ENCODE results near the gene HES5. TPM values are rescaled to one million over a fixed set of nuclear protein-coding genes. Genes with fewer than 3 reads are reported as not detected.

Gene HES5
- total RNA-seq, 1 donor from 2014 or later, result not detected

- H3K4me3 Mint-ChIP-seq (ENCODE audit: unreplicated experiment), result no peak overlapping the region
- no peak for TF ChIP-seq CTCF (IDR thresholded peaks at IDR 0.05)
- no peak for DNase-seq (ENCODE audit: extremely low spot score, unreplicated experiment)
- H3K36me3 Mint-ChIP-seq (ENCODE audit: unreplicated experiment), result no peaks in the 10 kb centered on the region
- peaks cover 12% of the 10 kb centered on the region for H3K4me1 Mint-ChIP-seq (ENCODE audit: unreplicated experiment)
- no peak overlapping the region for H3K27ac Mint-ChIP-seq (ENCODE audit: unreplicated experiment)
- H3K27me3 Mint-ChIP-seq (ENCODE audit: unreplicated experiment), result no peaks in the 10 kb centered on the region
- H3K9me3 Mint-ChIP-seq (ENCODE audit: unreplicated experiment), result no peaks in the 10 kb centered on the region
These were observed 28.3 kb downstream of the HES5 start for GRCh38 chr1:2501820-2502119.

DNA sequence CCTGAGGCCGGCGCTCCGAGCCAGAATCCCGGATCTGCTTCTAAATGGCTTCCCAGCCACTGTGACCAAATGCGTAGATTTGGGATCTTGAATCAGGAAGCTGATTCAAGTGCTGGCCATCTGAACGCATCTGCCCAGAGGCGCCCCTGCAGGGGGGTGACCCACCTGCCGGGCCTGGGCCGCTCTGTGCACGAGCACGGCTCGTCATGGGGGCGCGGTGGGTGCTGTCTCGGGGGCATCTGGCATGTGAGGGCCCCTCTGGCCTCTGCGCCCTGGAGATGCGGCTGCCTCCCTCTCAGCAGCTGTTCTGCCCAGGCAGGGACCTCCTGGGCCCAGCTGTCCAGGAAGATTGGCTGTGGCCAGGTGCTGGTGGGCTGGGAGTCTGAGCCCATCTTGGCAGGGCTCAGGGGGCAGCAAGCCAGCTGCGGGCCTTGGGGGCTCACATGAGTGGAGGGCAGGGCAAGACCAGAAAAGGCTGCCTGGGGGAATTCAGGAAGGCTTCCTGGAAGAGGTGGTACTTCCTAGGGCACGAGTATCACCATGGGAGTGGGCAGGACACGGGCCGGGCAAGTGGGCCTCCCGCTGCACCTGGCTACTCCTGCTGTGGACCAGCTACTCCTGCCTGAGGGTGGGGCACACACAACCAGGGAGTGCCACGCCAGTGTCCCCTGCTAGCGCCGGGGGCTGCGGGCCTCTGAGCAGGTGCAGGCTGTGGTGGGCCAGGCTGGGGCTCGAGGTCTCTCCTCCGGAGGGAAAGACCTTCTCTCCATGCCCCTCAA, 28.8 kb downstream of the HES5 start:
- Mint-ChIP-seq H3K9me3 (ENCODE audit: unreplicated experiment) (no peaks in the 10 kb centered on the region), H3K4me1 (ENCODE audit: unreplicated experiment) (peaks cover 12% of the 10 kb centered on the region), H3K27me3 (ENCODE audit: unreplicated experiment) (no peaks in the 10 kb centered on the region), H3K27ac (ENCODE audit: unreplicated experiment) (no peak overlapping the region), H3K36me3 (ENCODE audit: unreplicated experiment) (no peaks in the 10 kb centered on the region), H3K4me3 (ENCODE audit: unreplicated experiment) (no peak overlapping the region)
- no peak for TF ChIP-seq CTCF (IDR thresholded peaks at IDR 0.05)
- no peak for DNase-seq (ENCODE audit: extremely low spot score, unreplicated experiment)

- Mint-ChIP-seq H3K4me3 (ENCODE audit: unreplicated experiment) (no peak overlapping the region), H3K9me3 (ENCODE audit: unreplicated experiment) (no peaks in the 10 kb centered on the region), H3K4me1 (ENCODE audit: unreplicated experiment) (peaks cover 10% of the 10 kb centered on the region), H3K27ac (ENCODE audit: unreplicated experiment) (no peak overlapping the region), H3K27me3 (ENCODE audit: unreplicated experiment) (no peaks in the 10 kb centered on the region), H3K36me3 (ENCODE audit: unreplicated experiment) (no peaks in the 10 kb centered on the region)
- TF ChIP-seq CTCF (IDR thresholded peaks at IDR 0.05), result no peak
- no peak for DNase-seq (ENCODE audit: extremely low spot score, unreplicated experiment)
These were observed 30.0 kb downstream of the HES5 start for GRCh38 chr1:2499986-2500596.

DNA sequence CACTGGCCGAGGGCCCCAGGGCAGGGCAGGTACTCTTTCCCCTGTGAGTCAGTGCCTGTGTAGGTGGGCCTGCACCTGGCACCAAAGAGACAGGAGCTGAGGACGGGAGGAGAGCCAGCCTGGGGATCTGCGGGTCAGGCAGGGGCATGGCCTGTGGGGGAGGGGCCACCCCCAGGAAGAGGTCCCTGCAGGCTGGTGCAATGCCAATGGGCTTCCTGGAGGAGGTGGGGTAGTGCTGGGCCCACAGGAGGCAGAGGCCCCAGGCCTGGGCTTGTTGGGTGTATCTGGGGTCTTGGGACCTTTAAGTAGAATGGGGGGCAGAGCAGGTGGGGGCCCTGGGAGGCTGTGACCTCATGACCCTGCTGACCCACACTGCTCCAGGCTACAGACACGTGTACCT, 30.8 kb downstream of the HES5 start:
- no peak for TF ChIP-seq CTCF (IDR thresholded peaks at IDR 0.05)
- Mint-ChIP-seq H3K27ac (ENCODE audit: unreplicated experiment) (no peak overlapping the region), H3K9me3 (ENCODE audit: unreplicated experiment) (no peaks in the 10 kb centered on the region), H3K4me1 (ENCODE audit: unreplicated experiment) (peaks cover 10% of the 10 kb centered on the region), H3K36me3 (ENCODE audit: unreplicated experiment) (no peaks in the 10 kb centered on the region), H3K4me3 (ENCODE audit: unreplicated experiment) (no peak overlapping the region), H3K27me3 (ENCODE audit: unreplicated experiment) (no peaks in the 10 kb centered on the region)
- DNase-seq (ENCODE audit: extremely low spot score, unreplicated experiment), result no peak

DNA sequence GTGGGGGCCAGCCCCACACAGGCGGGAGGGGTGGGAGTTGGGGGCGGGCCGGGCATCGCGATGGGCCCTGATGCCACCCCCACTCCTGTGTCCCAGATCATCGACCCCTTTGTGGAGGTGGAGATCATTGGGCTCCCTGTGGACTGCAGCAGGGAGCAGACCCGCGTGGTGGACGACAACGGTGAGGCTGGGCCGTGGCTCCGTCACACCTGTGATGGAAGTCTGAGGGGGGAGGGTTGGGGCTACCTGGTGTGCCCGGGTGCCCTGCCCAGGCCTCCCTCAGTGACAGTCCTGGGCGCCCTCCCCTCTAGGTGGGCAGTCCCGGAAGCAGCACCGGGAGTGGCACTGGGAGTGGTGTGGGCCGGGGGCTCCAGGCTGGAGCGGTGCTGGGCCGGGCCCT, 31.4 kb downstream of the HES5 start:
- DNase-seq (ENCODE audit: extremely low spot score, unreplicated experiment), result no peak
- no peak overlapping the region for H3K4me3 Mint-ChIP-seq (ENCODE audit: unreplicated experiment)
- H3K27me3 Mint-ChIP-seq (ENCODE audit: unreplicated experiment), result no peaks in the 10 kb centered on the region
- peaks cover 10% of the 10 kb centered on the region for H3K4me1 Mint-ChIP-seq (ENCODE audit: unreplicated experiment)
- H3K27ac Mint-ChIP-seq (ENCODE audit: unreplicated experiment), result no peak overlapping the region
- H3K36me3 Mint-ChIP-seq (ENCODE audit: unreplicated experiment), result no peaks in the 10 kb centered on the region
- TF ChIP-seq CTCF (IDR thresholded peaks at IDR 0.05), result no peak
- no peaks in the 10 kb centered on the region for H3K9me3 Mint-ChIP-seq (ENCODE audit: unreplicated experiment)
